Activated T-helper 17 cell treated with anti-CD3 and anti-CD28 coated beads, Interleukin-2, amount 50 U/mL, for 72 hours (primary cell): Measurements from ENCODE around the gene KCNAB2. TPM values are rescaled to one million over a fixed set of nuclear protein-coding genes. Genes with fewer than 3 reads are reported as not detected.

Experiments used
- ATAC-seq: fragments of 150-1000 bp; cut with Tn5 transposase; replicated peaks from 2 replicates; pipeline ENCODE4 v1.10.0; 2021; ENCODE audit warnings: mild to moderate bottlenecking, moderate library complexity
- H3K27ac Mint-ChIP-seq: one replicate; pipeline ENCODE4 v1.8.0; 2022; ENCODE audit warnings: mixed read lengths
- H3K27me3 Mint-ChIP-seq: one replicate; pipeline ENCODE4 v1.8.0; 2022; ENCODE audit warnings: mixed read lengths
- H3K36me3 Mint-ChIP-seq: one replicate; pipeline ENCODE4 v1.8.0; 2022; ENCODE audit warnings: low read depth, mild to moderate bottlenecking, mixed read lengths
- H3K4me1 Mint-ChIP-seq: one replicate; pipeline ENCODE4 v1.8.0; 2022; ENCODE audit warnings: mixed read lengths
- H3K4me3 Mint-ChIP-seq: one replicate; pipeline ENCODE4 v1.8.0; 2022; ENCODE audit warnings: mild to moderate bottlenecking, mixed read lengths
- H3K9me3 Mint-ChIP-seq: one replicate; pipeline ENCODE4 v1.8.0; 2022; ENCODE audit warnings: mixed read lengths
- total RNA-seq, 2 donors: library from RNA; stranded (reverse); gene quantifications; one replicate each; pipeline ENCODE4 v1.2.3, GENCODE V29; 2022

The KCNAB2 gene
- total RNA-seq, 2 donors from 2014 or later, result 407 to 432 TPM

DNA sequence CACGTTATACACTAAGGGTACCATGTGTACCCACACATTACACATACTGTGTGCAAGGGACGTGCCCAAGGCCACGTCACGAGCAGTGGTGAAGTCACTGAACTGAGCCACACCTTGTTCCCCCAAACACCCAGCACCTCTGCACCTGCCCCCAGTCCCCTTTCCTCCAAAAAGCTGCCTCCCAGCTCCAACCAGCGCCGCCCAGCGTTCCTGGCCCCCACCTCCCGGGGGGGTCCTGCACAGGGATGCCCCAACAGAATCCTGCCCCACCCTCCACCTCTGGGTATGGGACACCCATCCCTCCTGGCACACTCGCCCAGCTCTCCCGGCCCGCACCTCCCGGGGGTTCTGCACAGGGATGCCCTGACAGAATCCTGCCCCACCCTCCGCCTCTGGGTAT, 80.3 kb downstream of the KCNAB2 start:
- no peaks in the 10 kb centered on the region for H3K9me3 Mint-ChIP-seq
- no peaks in the 10 kb centered on the region for H3K36me3 Mint-ChIP-seq
- peak overlapping the region; percentile 34 for H3K4me3 Mint-ChIP-seq
- no peak overlapping the region for H3K27ac Mint-ChIP-seq
- H3K27me3 Mint-ChIP-seq, result no peaks in the 10 kb centered on the region
- H3K4me1 Mint-ChIP-seq, result no peaks in the 10 kb centered on the region
- peak; percentile 34 for ATAC-seq

DNA sequence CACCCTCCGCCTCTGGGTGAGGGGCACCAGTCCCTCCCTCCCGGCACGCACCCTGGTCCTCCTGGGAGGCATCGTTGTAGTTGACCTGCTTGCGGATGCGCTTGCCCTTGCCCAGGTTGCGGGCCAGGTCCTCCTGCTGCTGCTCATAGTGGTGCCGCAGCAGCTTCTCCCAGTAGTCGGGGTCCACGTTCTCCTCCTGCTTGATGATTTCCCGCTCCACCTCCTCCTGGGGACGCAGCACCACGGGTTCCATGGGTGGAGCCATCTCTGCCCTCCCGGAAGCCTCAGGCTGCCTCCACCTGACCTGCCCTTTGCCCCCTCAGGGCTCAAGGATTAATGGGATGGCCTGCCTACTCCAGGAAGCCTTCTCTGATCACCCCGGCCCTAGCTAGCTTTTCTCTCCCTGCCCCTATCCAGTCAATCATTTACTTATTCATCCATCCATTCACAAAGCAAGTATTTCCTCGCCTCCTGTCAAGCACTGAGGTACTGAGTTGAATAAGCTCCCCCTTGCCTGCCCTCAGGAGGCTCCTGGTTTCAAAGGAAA, 80.9 kb downstream of the KCNAB2 start:
- ATAC-seq, result no peak
- Mint-ChIP-seq H3K27ac (no peak overlapping the region), H3K9me3 (no peaks in the 10 kb centered on the region), H3K4me3 (no peak overlapping the region), H3K36me3 (no peaks in the 10 kb centered on the region), H3K27me3 (no peaks in the 10 kb centered on the region), H3K4me1 (no peaks in the 10 kb centered on the region)

DNA sequence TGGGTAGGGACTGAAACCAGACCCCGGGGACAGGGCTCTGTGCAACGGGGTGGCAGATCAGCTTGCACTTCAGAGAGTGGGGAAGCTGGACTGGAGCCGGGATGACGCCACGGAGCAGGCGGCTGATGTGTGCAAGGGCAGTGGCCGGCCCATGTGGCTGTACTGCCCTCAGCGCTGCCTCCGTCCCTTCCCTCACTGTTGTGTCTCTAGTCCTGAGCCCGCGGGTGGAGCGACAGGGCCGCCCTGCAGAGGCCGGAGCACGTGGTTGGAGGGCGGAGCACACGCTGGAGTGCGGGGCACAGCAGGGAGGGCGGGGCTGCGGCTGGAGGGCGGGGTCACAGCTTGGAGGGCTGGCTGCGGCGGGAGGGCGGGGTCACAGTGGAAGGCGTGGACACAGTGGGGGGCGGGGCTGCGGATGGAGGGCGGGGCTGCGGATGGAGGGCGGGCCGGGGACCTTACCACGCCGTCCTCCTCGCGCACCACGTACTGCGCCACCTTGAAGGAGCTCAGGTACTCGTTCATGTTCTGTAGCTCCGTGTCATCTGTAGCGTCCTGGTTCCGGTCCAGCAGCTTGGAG, 82.0 kb downstream of the KCNAB2 start:
- no peaks in the 10 kb centered on the region for H3K36me3 Mint-ChIP-seq
- H3K9me3 Mint-ChIP-seq, result peaks cover 9% of the 10 kb centered on the region
- peak; percentile 86 for ATAC-seq
- peaks cover 3% of the 10 kb centered on the region for H3K27me3 Mint-ChIP-seq
- no peak overlapping the region for H3K4me3 Mint-ChIP-seq
- no peaks in the 10 kb centered on the region for H3K4me1 Mint-ChIP-seq
- H3K27ac Mint-ChIP-seq, result no peak overlapping the region

DNA sequence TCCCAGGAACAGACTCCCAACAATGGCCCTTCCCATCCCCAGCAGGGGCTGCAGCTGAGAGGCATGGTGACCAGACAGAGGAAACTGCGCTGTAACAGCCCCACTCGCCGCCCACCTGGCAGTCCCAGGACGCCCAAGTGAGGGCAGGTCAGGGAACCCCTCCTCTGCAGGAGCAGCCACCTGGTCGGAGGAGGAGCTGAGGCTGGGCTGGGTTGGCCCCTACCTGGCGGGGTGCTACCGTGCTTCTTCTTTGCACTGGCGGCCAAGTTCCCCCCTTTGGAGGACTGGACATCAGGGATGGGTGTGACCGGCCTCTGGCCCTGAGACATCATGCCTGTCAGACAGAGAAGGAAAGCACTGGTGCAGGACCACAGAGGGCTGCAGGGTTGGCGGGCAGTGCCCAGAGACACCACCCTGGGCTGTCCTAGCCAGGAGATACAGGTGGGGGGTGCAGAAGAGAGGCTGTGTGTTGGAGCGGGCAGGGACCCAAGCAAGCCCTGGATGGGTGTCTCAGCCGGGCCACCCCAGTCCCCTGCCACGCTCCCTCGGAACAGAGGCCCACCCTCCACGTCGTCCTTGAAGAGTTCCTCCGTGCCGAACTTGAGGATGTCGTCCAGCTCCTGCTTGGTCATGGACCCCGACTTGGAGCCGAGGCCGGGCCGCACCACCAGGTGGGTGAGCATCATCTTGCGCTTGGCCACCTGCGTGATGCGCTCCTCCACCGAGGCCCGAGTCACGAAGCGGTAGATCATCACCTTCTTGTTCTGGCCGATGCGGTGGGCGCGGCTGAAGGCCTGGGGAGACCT, 82.8 kb downstream of the KCNAB2 start:
- no peak overlapping the region for H3K4me3 Mint-ChIP-seq
- H3K27ac Mint-ChIP-seq, result no peak overlapping the region

DNA sequence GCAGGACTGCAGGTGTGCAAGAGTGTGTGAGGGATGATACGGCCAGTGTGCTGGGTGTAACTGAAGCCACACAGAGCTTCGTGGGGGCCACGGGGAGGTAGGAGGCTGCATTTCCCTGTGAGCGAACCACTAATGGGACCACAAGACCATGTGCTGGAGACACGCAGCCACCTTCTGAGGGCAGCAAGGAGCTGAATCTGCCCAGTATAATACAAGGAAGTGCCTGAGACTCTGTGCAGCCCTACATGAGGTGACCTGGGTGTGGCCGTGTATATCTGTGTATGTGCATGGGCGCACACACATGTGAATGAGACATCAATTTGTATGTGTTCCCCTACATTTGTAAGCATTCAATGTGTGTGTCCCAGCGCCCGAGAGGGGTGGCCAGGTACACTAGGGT, 83.6 kb downstream of the KCNAB2 start:
- H3K9me3 Mint-ChIP-seq, result peaks cover 10% of the 10 kb centered on the region
- no peaks in the 10 kb centered on the region for H3K4me1 Mint-ChIP-seq
- H3K36me3 Mint-ChIP-seq, result no peaks in the 10 kb centered on the region
- H3K27me3 Mint-ChIP-seq, result peaks cover 3% of the 10 kb centered on the region
- H3K27ac Mint-ChIP-seq, result no peak overlapping the region
- no peak overlapping the region for H3K4me3 Mint-ChIP-seq
- no peak for ATAC-seq

More for the DNA sequence above, 82.8 kb downstream of the KCNAB2 start:
- no peaks in the 10 kb centered on the region for H3K4me1 Mint-ChIP-seq
- no peak for ATAC-seq
- no peaks in the 10 kb centered on the region for H3K36me3 Mint-ChIP-seq
- peaks cover 3% of the 10 kb centered on the region for H3K27me3 Mint-ChIP-seq
- peaks cover 10% of the 10 kb centered on the region for H3K9me3 Mint-ChIP-seq

DNA sequence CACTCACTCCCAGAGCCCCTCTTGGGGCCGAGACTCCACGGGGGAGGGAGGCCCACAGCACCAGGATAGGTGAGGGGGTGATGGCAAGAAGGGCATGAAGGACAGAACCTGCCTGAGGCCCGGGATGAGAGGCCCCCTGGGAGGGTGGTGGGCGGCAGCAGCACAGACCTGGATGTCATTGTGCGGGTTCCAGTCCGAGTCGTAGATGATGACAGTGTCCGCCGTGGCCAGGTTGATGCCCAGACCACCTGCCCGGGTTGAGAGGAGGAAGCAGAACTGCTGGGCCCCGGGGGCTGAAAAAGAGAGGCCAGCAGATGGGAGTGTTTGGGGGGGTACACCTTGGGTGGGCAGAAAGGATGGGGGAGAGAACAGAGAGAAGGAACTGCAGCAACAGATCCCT, 84.3 kb downstream of the KCNAB2 start:
- H3K36me3 Mint-ChIP-seq, result no peaks in the 10 kb centered on the region
- no peak overlapping the region for H3K4me3 Mint-ChIP-seq
- H3K27me3 Mint-ChIP-seq, result peaks cover 3% of the 10 kb centered on the region
- no peak overlapping the region for H3K27ac Mint-ChIP-seq
- no peaks in the 10 kb centered on the region for H3K4me1 Mint-ChIP-seq
- ATAC-seq, result no peak
- H3K9me3 Mint-ChIP-seq, result peaks cover 10% of the 10 kb centered on the region

DNA sequence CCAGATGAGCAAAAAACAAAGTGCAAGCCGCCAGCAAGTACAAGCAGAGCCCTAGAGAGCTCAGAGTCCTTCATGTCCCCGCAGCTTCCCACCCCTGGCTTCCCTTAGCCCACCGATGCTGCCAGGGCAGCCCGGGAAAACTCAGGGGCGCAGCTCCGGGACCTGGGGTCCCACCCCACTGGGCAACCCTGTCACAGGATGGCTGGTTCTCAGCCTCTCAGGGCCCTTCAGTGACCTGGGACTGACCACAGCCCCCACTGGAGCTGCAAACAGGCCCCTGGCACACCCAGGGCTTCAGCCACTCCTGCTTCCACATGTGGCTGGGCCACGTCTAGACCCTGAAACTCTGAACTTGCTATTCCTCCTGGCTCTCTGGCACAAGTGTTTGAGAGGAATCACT, 84.9 kb downstream of the KCNAB2 start:
- Mint-ChIP-seq H3K36me3 (no peaks in the 10 kb centered on the region), H3K27ac (no peak overlapping the region), H3K4me3 (no peak overlapping the region), H3K27me3 (peaks cover 3% of the 10 kb centered on the region), H3K9me3 (peaks cover 10% of the 10 kb centered on the region), H3K4me1 (no peaks in the 10 kb centered on the region)
- ATAC-seq, result no peak

DNA sequence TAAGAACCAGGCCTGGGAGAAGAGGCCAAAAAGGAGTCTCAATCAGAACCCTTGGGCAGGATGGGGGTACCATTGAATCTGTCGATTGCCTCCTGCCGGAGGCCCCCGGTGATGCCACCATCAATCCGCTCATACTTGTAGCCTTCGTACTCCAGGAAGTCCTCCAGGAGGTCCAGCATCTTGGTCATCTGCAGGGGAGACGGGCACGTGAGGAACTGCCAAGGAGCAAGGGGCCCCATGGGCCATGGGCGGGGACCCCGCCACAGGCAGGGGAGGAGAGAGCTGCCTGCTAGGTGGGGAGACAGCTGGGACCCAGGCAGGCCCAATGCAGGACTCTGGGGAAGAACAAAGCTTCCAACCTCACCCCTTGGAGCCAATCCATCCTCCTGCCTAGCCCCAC, 85.9 kb downstream of the KCNAB2 start:
- peaks cover 3% of the 10 kb centered on the region for H3K27me3 Mint-ChIP-seq
- no peak overlapping the region for H3K4me3 Mint-ChIP-seq
- no peak for ATAC-seq
- peaks cover 10% of the 10 kb centered on the region for H3K9me3 Mint-ChIP-seq
- H3K36me3 Mint-ChIP-seq, result no peaks in the 10 kb centered on the region
- no peaks in the 10 kb centered on the region for H3K4me1 Mint-ChIP-seq
- no peak overlapping the region for H3K27ac Mint-ChIP-seq

DNA sequence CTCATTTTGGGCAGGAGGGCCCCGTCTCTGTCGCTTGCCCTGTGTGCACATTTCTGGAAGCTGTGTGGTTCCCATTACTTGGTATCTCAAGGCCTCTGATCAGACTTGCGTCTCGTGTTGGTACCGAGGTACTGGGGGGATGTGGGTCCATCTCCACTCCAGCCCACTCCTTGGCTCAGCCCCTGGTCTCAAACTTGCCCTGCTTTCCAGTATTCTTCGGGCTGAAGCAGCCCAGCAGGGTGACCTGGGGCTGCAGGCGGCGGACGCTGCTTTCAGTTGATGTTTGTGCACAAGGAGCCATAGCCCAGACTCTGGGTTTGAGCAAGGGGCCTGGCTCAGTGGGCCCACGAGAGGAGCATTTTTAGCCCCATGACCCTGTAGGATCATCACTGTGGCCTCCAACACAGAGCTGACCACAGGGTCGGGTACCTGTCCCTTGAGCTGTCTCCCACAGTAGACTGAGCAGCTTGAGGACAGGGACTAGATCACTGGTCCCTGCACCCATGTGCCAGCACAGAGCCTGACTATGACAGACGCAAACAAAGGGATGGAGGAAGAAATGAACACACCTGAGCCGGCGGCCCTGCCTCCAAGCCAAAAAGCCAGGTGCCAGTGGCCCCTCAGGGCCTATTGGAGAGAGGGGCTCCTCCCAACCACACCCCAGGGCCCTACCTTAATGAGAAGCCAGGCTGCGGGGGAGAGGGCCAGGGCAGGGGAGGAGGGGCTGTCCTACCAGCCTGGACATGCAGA, 87.6 kb downstream of the KCNAB2 start:
- no peak overlapping the region for H3K4me3 Mint-ChIP-seq
- peaks cover 3% of the 10 kb centered on the region for H3K27me3 Mint-ChIP-seq
- H3K27ac Mint-ChIP-seq, result no peak overlapping the region
- peaks cover 10% of the 10 kb centered on the region for H3K9me3 Mint-ChIP-seq
- ATAC-seq, result no peak
- H3K36me3 Mint-ChIP-seq, result no peaks in the 10 kb centered on the region
- H3K4me1 Mint-ChIP-seq, result no peaks in the 10 kb centered on the region

DNA sequence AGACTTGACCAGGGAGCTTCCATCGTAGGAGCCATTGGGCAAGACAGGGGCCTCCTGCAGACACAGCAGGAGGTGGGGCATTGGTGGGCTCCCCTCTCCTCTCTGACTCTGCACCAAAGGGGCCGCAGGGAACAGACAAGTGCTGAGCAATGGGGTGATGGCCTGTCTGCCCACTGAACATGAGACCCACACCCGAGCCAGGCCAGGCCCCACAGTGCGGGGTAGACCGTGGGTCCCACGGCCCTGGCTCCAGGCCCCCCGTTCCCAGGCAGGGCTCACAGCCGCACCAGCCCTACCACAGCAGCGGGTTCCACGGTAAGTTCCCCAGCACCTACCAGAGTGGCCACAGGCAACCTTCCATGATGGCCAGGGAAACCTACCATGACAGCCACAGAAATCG, 88.5 kb downstream of the KCNAB2 start:
- no peak for ATAC-seq
- H3K36me3 Mint-ChIP-seq, result no peaks in the 10 kb centered on the region
- no peak overlapping the region for H3K27ac Mint-ChIP-seq
- no peaks in the 10 kb centered on the region for H3K4me1 Mint-ChIP-seq
- peaks cover 10% of the 10 kb centered on the region for H3K9me3 Mint-ChIP-seq
- H3K4me3 Mint-ChIP-seq, result no peak overlapping the region
- peaks cover 3% of the 10 kb centered on the region for H3K27me3 Mint-ChIP-seq

DNA sequence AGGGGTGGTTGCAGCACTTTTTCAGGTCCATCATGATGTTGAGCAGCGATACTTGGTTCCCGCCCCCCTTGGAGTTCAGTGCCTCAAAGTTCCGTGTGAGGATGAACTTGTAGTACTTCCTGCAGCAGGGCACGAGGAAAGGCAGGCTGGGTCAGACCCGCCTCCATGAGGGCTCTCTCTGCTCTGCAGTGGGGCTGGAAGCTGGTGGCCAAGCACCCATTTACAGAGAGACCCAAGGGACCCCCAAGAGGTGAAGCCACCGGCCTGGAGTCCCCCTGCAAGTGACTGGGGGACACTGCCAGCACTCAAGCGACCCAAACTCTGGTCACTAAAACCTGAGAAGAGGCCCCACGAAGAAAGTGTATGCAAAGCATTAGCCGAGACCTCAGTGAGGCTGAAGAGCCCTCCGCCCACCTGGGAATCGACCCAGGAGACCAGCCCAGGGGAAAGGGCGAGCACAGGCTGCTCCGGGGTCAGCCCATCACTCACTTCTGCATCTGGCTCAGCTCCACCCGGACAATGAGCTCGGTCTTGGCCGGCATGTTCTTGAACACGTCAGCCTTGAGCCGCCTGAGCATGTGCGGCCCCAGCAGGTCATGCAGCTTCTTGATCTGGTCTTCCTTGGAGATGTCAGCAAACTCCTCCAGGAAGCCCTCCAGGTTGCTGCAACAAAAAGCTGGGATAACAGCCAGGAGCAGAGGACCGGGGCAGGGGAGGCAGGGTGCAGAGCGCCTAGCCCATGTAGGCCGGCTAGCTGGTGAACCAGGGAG, 89.2 kb downstream of the KCNAB2 start:
- Mint-ChIP-seq H3K9me3 (peaks cover 10% of the 10 kb centered on the region), H3K27me3 (peaks cover 3% of the 10 kb centered on the region), H3K36me3 (no peaks in the 10 kb centered on the region), H3K4me1 (no peaks in the 10 kb centered on the region), H3K4me3 (no peak overlapping the region), H3K27ac (no peak overlapping the region)
- ATAC-seq, result no peak

DNA sequence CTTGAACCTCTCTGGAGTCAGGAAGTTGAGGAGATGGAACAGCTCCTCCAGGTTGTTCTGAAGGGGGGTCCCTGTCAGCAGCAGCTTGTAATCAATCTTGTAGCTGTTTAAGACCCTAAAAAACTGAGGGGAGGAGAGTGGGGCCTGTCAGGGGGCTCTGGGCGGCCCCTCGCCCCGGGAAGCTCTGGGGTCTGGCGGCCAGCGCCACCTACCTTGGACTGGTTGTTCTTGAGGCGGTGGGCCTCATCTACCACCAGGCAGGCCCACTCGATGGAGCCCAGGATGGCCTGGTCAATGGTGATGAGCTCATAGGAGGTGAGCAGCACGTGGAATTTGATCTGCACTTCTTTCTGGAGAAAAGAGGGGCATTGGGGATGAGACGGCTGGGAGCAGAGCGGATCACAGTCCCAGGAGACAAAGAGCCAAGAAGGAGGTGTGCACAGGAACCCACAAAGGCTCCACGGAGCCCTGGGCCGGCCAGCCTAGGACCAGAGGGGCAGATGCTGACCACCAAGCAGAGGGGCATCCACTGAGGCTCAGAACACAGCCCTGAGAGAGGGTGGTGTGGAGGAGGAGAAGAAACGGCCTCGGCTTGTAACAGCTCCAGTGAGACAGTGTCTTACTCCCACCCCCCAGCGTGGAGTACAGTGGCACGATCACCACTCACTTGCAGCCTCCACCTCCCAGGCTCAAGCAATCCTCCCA, 91.0 kb downstream of the KCNAB2 start:
- Mint-ChIP-seq H3K36me3 (no peaks in the 10 kb centered on the region), H3K4me3 (no peak overlapping the region), H3K9me3 (peaks cover 10% of the 10 kb centered on the region), H3K27me3 (peaks cover 3% of the 10 kb centered on the region), H3K27ac (no peak overlapping the region), H3K4me1 (no peaks in the 10 kb centered on the region)
- ATAC-seq, result no peak

DNA sequence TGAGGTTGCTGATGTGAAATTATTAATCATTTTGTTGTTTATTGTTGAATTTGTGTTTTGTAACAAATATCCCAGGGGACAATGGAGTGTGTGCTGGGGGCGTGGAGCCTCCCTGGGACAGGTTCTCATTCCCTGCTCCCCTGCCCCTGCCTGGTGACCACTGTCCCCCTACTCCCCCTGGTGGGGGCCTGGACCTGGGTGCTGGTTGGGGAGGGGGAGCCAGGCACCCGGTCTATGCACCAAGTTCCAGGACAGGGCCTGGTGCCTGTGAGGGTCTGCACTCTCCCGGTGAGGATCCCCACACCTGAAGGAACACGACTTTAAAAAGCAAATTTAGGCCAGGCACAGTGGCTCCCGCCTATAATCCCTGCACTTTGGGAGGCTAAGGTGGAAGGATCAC, 92.1 kb downstream of the KCNAB2 start:
- Mint-ChIP-seq H3K27me3 (no peaks in the 10 kb centered on the region), H3K27ac (no peak overlapping the region), H3K4me1 (no peaks in the 10 kb centered on the region), H3K9me3 (peaks cover 1% of the 10 kb centered on the region), H3K4me3 (no peak overlapping the region), H3K36me3 (no peaks in the 10 kb centered on the region)
- no peak for ATAC-seq

DNA sequence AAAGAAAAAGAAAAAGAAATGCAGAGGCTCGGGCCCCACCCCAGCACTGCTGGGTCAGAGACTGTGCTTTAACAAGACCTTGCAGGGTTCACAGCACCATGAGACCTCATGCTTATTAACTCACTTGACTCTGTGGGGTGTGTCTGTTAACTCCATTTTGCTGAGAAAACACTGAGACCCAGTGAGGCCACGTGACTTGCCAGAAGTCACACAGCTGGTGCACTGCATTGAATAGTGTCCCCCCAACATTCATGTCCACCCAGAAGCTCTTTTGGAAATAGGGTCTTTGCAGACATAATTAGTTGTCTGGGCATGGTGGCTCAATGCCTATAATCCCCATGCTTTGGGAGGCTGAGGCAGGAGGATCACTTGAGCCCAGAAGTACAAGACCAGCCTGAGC, 94.7 kb downstream of the KCNAB2 start:
- Mint-ChIP-seq H3K4me1 (no peaks in the 10 kb centered on the region), H3K27ac (no peak overlapping the region), H3K36me3 (no peaks in the 10 kb centered on the region), H3K9me3 (no peaks in the 10 kb centered on the region), H3K27me3 (no peaks in the 10 kb centered on the region), H3K4me3 (no peak overlapping the region)
- ATAC-seq, result no peak
